GM18951 (cell line): ENCODE measurements around the gene TMEM126A.
"Not testable (repeated sequence)": the region's sequence is repeated elsewhere in the genome, so short reads cannot be mapped to it uniquely, and the experiment has no call there.

Experiments used
- POLR2A ChIP-seq: IDR thresholded peaks from 4 replicates; pipeline ENCODE4 v1.6.1; 2011; ENCODE audit warnings: mild to moderate bottlenecking; ENCODE audit not compliant: insufficient read length, insufficient read depth; ENCODE audit errors: extremely low read depth
- in situ Hi-C: fragments of 300-500 bp; cut with MboI; formaldehyde crosslinking; loops from one replicate; pipeline ENCODE4 v1.12.0; 2022; ENCODE audit warnings: low sequenced_read_pairs, mixed read lengths, inconsistent platforms; ENCODE audit not compliant: unreplicated experiment

Gene TMEM126A

DNA sequence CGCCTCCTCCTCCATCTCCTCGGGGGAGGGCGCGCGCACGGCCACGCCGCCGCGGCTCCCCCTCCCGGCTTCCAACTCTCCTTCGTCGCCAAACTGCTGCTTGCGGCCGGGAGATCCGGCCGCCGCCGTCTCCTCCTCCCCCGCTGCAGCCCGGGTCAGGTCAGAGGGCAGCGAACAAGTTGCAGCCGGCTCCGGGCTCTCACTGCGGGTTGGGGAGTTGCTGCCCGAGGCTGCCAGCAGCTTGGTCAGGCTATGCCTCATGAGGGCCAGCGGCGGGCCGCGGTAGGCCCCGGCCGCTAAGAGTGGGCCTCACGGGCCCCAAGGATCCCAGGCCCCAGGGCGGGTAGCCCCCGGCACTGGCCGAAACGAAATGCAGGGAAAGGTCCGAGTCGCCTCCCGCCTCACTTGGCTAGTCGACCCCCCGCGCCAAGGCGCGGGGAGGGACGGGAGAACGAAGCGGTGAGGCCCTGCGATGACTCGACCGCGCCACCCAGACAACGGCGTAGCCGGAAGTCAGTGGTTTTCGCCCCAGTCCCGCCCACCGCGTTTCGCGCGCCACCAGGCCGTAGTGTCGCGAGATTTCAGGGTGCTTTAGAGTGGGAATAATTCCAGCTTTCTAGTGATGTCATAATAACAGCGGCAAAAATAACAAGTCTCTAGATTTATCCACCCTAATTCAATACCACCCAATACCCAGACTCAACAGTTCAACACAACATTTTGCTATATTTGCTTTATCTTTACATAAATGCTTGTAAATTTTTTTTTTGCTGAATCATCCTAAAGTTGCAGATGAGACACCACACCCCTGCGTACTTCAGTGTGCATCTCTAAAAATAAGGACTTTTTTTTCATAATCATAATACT, 17.1 kb downstream of the TMEM126A start, which contains the start of gene CREBZF:
TSS of gene CREBZF (minus strand) at position 515 of the 867 bp plus-strand sequence. CDS start at position 261, 254 bp downstream.
- TF ChIP-seq POLR2A: peak; percentile 94
- in situ Hi-C loops: no loop called here

- in situ Hi-C loops: no loop called here
- no peak for TF ChIP-seq POLR2A
These were observed 18.0 kb downstream of the TMEM126A start for GRCh38 chr11:85665733-85666132.

- TF ChIP-seq POLR2A: no peak
- in situ Hi-C loops: no loop called here
These were observed 18.9 kb downstream of the TMEM126A start for GRCh38 chr11:85666687-85667086.

- in situ Hi-C loops: no loop called here
- no peak for TF ChIP-seq POLR2A
These were observed 20.4 kb downstream of the TMEM126A start for GRCh38 chr11:85668157-85668556.

- in situ Hi-C loops: not testable (repeated sequence)
These were observed 23.3 kb downstream of the TMEM126A start for GRCh38 chr11:85670949-85671663.

DNA sequence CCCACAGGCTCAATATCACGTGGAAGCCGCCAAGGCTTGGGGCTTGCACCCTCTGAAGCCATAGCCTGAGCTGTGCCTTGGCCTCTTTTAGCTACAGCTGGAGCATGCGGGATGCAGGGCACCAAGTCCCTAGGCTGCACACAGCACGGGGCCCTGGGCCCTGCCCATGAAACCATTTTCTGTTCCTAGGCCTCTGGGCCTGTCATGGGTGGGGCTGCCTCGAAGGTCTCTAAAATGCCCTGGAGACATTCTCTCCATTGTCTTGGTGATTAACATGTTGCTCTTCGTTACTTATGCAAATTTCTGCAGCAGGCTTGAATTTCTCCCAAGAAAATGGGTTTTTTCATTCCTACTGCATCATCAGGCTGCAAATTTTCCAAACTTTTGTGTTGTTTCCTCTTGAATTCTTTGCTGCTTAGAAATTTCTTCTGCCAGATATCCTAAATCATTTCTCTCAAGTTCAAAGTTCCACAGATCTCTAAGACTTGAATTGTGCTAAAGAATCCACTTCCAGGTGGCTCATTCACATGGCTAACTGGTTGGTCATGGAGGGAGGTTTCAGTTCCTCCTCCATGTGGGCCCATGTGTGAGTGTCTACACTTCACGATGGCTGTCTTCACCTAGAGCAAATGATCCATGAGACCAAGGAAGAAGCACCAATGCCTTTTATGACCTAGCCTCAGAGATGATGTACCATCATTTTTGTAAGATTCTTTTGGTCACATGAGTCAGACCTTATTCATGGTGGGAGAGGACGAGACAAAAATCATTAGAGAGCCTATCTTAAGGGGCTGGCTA, 24.5 kb downstream of the TMEM126A start:
- TF ChIP-seq POLR2A: no peak
- in situ Hi-C loops: no loop called here

DNA sequence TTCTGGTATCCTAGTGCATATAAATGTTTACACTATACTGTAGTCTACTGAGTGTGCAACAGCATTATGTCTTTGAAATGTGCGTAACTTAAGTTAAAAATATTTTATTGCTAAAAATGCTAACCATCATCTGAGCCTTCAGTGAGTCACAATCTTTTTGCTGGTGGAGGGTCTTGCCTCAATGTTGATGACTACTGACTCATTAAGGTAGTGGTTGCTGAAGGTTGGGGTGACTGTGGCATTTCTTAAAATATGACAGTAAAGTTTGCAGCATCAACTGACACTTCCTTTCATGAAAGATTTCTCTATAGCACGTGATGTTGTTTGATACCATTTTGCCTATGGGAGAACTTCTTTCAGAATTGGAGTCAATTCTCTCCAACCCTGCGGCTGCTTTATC, 25.6 kb downstream of the TMEM126A start:
- TF ChIP-seq POLR2A: no peak
- in situ Hi-C loops: no loop called here

DNA sequence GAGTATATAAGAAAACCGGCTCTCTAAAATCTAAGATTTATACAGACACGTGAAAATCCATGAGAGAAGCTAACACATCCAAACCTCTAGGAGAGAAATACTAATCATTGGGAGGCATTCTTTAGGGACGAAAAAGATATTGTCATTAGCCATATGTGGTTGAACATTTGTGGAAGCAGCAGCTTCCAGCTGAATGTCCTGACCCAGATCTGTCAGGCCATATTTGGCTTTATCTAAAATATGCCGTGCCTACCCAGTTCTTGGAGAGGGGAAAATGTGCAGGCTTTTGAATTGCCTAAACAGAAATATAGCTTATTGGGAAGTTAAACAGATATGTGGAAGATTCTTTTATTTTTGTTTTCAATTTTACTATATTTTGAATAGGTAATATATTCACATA, 31.8 kb downstream of the TMEM126A start:
- TF ChIP-seq POLR2A: no peak
- in situ Hi-C loops: no loop called here

- in situ Hi-C loops: no loop called here
- no peak for TF ChIP-seq POLR2A
These were observed 33.1 kb downstream of the TMEM126A start for GRCh38 chr11:85680897-85681296.

DNA sequence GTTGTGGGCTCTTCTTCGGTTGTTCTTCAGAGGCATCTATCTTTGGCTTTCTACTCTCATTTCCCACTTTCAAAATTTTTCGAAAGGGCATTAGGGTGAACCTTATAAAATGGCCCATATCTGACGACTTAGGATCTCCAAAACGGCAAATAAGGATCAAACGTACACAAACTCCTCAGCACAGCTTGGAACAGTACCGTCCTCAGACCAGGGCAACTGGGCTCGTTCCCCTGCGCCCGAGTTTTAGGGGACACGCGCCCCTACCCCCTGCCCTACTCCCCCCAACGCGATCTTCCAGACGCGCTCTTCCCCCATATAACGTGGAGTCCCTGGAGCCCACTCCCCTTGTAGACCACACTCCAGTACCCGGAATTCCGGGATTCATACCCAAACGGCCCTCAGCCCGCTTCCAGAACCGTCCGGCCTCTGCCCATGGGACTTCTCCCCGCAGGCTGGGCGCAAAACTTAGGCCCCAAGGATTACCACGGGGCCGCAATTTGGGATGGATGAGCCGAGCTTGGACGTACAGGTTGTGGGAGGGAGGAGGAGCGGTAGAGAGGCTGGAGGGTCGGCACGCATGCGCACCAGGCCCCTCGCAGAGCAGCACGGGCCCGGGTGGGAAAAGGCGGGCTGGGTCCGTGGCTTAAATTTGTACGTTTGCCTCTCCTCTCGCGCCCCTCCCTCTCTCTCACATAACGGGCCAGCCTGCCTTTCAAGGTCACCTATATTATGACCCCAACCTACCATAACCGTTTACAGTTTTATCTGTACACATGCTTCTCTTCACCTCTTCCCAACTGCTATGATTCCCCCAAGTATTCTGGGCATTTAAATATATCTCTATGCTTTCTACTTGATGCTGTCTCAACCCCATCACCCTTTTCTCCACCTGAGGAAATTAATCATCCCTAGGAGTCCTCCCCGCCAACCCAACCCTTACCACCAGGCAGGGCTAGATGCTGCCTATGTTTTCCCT, 34.9 kb downstream of the TMEM126A start:
- in situ Hi-C loops: no loop called here
- TF ChIP-seq POLR2A: peak; percentile 49

- no peak for TF ChIP-seq POLR2A
- in situ Hi-C loops: no loop called here
These were observed 37.5 kb downstream of the TMEM126A start for GRCh38 chr11:85685125-85685819.

DNA sequence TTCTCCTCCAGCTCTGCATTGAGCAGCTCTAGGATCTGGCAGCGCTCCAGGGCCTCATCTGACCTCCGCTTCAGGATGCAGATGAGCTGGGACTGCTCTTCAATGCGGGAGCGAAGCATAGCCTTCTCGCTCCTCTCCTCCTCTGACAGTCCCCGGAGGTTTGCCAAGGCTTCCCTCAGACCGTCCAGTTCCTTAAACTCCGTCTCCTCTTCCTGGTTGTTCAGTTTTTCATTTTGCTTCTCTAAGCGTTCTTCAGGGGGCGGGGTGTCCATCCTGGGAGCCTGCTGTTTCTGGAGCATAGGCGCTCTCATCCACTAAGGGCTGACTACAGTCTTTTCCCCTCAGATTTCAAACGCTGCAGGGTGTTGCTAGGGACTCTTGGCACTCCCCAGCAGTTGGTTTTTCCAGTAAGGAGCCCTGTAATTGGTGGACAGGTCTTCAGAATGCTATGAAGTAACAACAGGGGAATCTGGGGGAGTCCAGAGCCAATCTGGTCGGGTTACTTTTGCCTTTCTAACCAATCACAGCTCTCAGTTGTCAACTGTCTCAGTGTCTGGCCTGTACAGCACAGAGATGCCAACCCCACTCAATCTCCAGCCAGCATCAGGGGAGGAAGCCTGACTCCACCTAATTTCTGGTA, 38.2 kb downstream of the TMEM126A start, which contains the start of gene CCDC89:
TSS of gene CCDC89 (minus strand) at position 376 of the 640 bp plus-strand sequence. CDS start at position 311, 65 bp downstream.
- in situ Hi-C loops: no loop called here
- TF ChIP-seq POLR2A: no peak
